GM12878 (cell line): ENCODE data around the gene COPS7A. TPM values are rescaled to one million over a fixed set of nuclear protein-coding genes. Genes with fewer than 3 reads are reported as not detected.
A peak's percentile ranks its signal among the peaks of the same experiment; 100 is the strongest.

Source experiments
- ATAC-seq: fragments of 200-7000 bp; cut with Tn5 transposase; 3 replicates; pipeline ENCODE4 v1.9.1; 2020; ENCODE audit warnings: mild to moderate bottlenecking, moderate library complexity
- BruUV-seq: library from RNA; stranded (reverse); fragments of 400-500 nt; replicated peaks from 2 replicates; lab custom pipeline; 2021; lab: Mats Ljungman, UMichigan
- CTCF ChIA-PET: fragments of 300-600 bp; sonication (Branson Sonifier 250); formaldehyde crosslinking; extraction: SDS; loops from one replicate; lab custom pipeline; 2021; ENCODE audit warnings: inconsistent platforms; lab: Yijun Ruan, JAX
- POLR2A ChIA-PET: fragments of 350-600 bp; formaldehyde crosslinking; extraction: SDS; loops from one replicate; lab custom pipeline; 2021; ENCODE audit warnings: inconsistent platforms; lab: Charles Lee
- RAD21 ChIA-PET: fragments of 300-600 bp; sonication (Branson Sonifier 250); formaldehyde crosslinking; loops from one replicate; lab custom pipeline; 2023; ENCODE audit warnings: antibody characterized with exemption; ENCODE audit not compliant: unreplicated experiment; lab: Charles Lee
- SMC1A ChIA-PET: fragments of 300-600 bp; sonication (Branson Sonifier 250); formaldehyde crosslinking; loops from one replicate; lab custom pipeline; 2023; ENCODE audit not compliant: unreplicated experiment, uncharacterized antibody; lab: Charles Lee
- DNase-seq: peaks from one replicate; pipeline ENCODE4 v3.0.0-alpha.2; 2011; ENCODE audit warnings: low read depth, low spot score
- FAIRE-seq: peaks from 3 replicates; lab custom pipeline; 2011; peaks lifted over from hg19 to GRCh38; lab: Jason Lieb, UNC
- H2AFZ ChIP-seq: 2 replicates; pipeline ENCODE4 v1.6.0; 2011; ENCODE audit warnings: low read depth, low read length, control low read depth; ENCODE audit not compliant: control insufficient read depth
- H3K27ac ChIP-seq: 2 replicates; pipeline ENCODE4 v1.5.1; 2011; ENCODE audit warnings: control low read depth; ENCODE audit not compliant: control insufficient read depth, insufficient read depth
- H3K27me3 ChIP-seq, 2 experiments: replicated peaks in 1 of 2; 2 replicates each; pipeline versions ENCODE4 v1.6.0 to v1.6.1; 2011; ENCODE audit warnings: low read length in 1 of 2; ENCODE audit not compliant: control insufficient read depth in 2 of 2, insufficient read depth in 2 of 2
- H3K36me3 ChIP-seq, 2 experiments: 2 replicates each; pipeline ENCODE4 v1.5.1; 2011; ENCODE audit warnings: low read length in 1 of 2; ENCODE audit not compliant: control insufficient read depth in 2 of 2, insufficient read depth in 2 of 2
- H3K4me1 ChIP-seq: 2 replicates; pipeline ENCODE4 v1.6.1; 2011; ENCODE audit warnings: mild to moderate bottlenecking, low read length, moderate library complexity, mixed read lengths; ENCODE audit not compliant: control insufficient read depth, insufficient read depth
- H3K4me2 ChIP-seq: 2 replicates; pipeline ENCODE4 v1.6.0; 2011; ENCODE audit warnings: control low read depth; ENCODE audit not compliant: control insufficient read depth, insufficient read depth
- H3K4me3 ChIP-seq: fragments of 200-600 bp; sonication (generic); 2 replicates; pipeline ENCODE4 v1.5.1; 2016
- H3K79me2 ChIP-seq: 2 replicates; pipeline ENCODE4 v1.6.0; 2011; ENCODE audit warnings: low read length; ENCODE audit not compliant: control insufficient read depth, insufficient read depth
- H3K9ac ChIP-seq: 2 replicates; pipeline ENCODE4 v1.8.0; 2011; ENCODE audit warnings: low read length, control low read depth, mixed read lengths; ENCODE audit not compliant: control insufficient read depth, insufficient read depth
- H3K9me3 ChIP-seq: replicated peaks from 3 replicates; pipeline ENCODE4 v1.5.1; 2011; ENCODE audit warnings: mild to moderate bottlenecking, low read length; ENCODE audit not compliant: control insufficient read depth, insufficient read depth
- H4K20me1 ChIP-seq: 2 replicates; pipeline ENCODE4 v1.6.0; 2011; ENCODE audit not compliant: control insufficient read depth, insufficient read depth
- HCFC1 ChIP-seq: fragments of 150-350 bp; IDR thresholded peaks from 2 replicates; pipeline ENCODE4 v1.6.1; 2014; ENCODE audit warnings: low read length
- NBN ChIP-seq: fragments of 450-650 bp; IDR thresholded peaks from 2 replicates; pipeline ENCODE4 v1.6.1; 2016
- NRF1 ChIP-seq: conservative IDR thresholded peaks from 2 replicates; pipeline ENCODE4 v1.6.1; 2011; ENCODE audit warnings: mild to moderate bottlenecking, low read depth, low read length, improper control_type of control experiment
- RBBP5 ChIP-seq: fragments of 200-600 bp; sonication (generic); conservative IDR thresholded peaks from 2 replicates; pipeline ENCODE4 v1.6.1; 2016
- RELA ChIP-seq: fragments of 450-650 bp; IDR thresholded peaks from 2 replicates; pipeline ENCODE4 v1.8.0; 2014; ENCODE audit warnings: borderline replicate concordance; ENCODE audit not compliant: partially characterized antibody
- SIX5 ChIP-seq: IDR thresholded peaks from 2 replicates; pipeline ENCODE4 v1.6.1; 2011; ENCODE audit warnings: mild to moderate bottlenecking, low read depth, low read length, moderate library complexity; ENCODE audit not compliant: severe bottlenecking
- SUZ12 ChIP-seq: fragments of 200-600 bp; sonication (generic); IDR thresholded peaks from one replicate; pipeline ENCODE4 v1.6.1; 2018; ENCODE audit warnings: antibody characterized with exemption, mild to moderate bottlenecking; ENCODE audit not compliant: unreplicated experiment
- ZBTB40 ChIP-seq: fragments of 450-650 bp; IDR thresholded peaks from 2 replicates; pipeline ENCODE4 v1.6.1; 2016; ENCODE audit warnings: mild to moderate bottlenecking, moderate library complexity, borderline replicate concordance
- WGBS: methylation state at CpG from one replicate; pipeline ENCODE4 v1.1.6; 2016; ENCODE audit warnings: low lambda C conversion rate; ENCODE audit not compliant: insufficient replicate concordance, insufficient coverage; ENCODE audit errors: missing lambda C conversion rate; 5-methylcytosine and 5-hydroxymethylcytosine counted together
- in situ Hi-C: fragments of 300-500 bp; cut with MboI; formaldehyde crosslinking; loops from 9 replicates; pipeline ENCODE4 v1.14.3; 2018; ENCODE audit warnings: mixed read lengths
- intact Hi-C: fragments of 100-400 bp; cut with micrococcal nuclease; formaldehyde crosslinking; loops from one replicate; pipeline ENCODE4 v1.14.2; 2022; ENCODE audit not compliant: unreplicated experiment
- polyA plus RNA-seq, 11 experiments: library from polyadenylated mRNA; depleted of rRNA in 4 of 11; unstranded in 6 of 11; stranded (reverse) in 5 of 11; fragments of >200 nt; fragmentation: Nextera tagmentation in 4 of 11; fragmentation: Illumina TruSeq in 1 of 11; extraction: Ambion mirVana in 4 of 11; extraction: Trizol in 1 of 11; gene quantifications; 1 replicate in 1 of 11; 2 replicates in 10 of 11; pipeline versions ENCODE4 v1.2.1 to v1.2.3, GENCODE V29; 2011 to 2016; ENCODE audit warnings: inconsistent platforms in 2 of 11, missing spikeins in 2 of 11, low read depth in 1 of 11
- total RNA-seq, 4 experiments: library from RNA; depleted of rRNA in 3 of 4; stranded (reverse); fragments of >200 nt in 3 of 4; fragmentation: Illumina TruSeq in 1 of 4; extraction: Trizol in 1 of 4; gene quantifications; 2 replicates each; pipeline versions ENCODE4 v1.2.1 to v1.2.3, GENCODE V29; 2013 to 2021

Gene COPS7A
- total and polyA plus RNA-seq, 10 of the 15 experiments (the other 5 are each of a cell fraction or from before 2014, with no cell fraction given), result 25.7 to 74.0 (median 51.9) TPM

- intact Hi-C loops (no loop called here), in situ Hi-C loops (no loop called here)
- ChIA-PET CTCF (interaction anchor here (1.1 to 10.9 kb wide), 4 partner anchors 8 to 76 kb away, joined by 3 to 221 read pairs (median 7); partner anchors contain the start of genes LAG3 and PTMS), RAD21 (interaction anchor here (1.5 to 1.7 kb wide), 2 partner anchors 14 to 22 kb away, joined by 3 read pairs; no protein-coding TSS in a partner anchor), POLR2A (interaction anchor here (1.2 to 2.1 kb wide), 5 partner anchors 8 to 72 kb away, joined by 4 to 7 read pairs (median 4); partner anchors contain the start of gene PTMS), SMC1A (interaction anchor here (1.2 to 1.9 kb wide), 4 partner anchors 10 to 35 kb away, joined by 3 to 7 read pairs (median 4); no protein-coding TSS in a partner anchor)
- no peaks in the 10 kb centered on the region for H3K36me3 ChIP-seq
- H3K9ac ChIP-seq, result no peak overlapping the region
- BruUV-seq, result no TSS peak
- peak overlapping the region; percentile 60 for H2AFZ ChIP-seq
- H3K27ac ChIP-seq, result no peak overlapping the region
- WGBS, result 64% methylated on average over 9 of the region's 9 CpGs
- H3K9me3 ChIP-seq, result no peaks in the 10 kb centered on the region
- no peak overlapping the region; the same call in 1 of the 2 replicates for H3K4me2 ChIP-seq
- DNase-seq (no peak), FAIRE-seq (no peak), ATAC-seq (peak; percentile 46)
- H3K4me1 ChIP-seq, result peaks cover 12% of the 10 kb centered on the region
- H3K27me3 ChIP-seq, result no peaks in the 10 kb centered on the region
- H4K20me1 ChIP-seq, result no peaks in the 10 kb centered on the region
- TF ChIP-seq HCFC1 (no peak), NBN (0 out of 2 replicates have a peak, but pooled peaks have one; percentile 27), RELA (no peak), NRF1 (no peak), ZBTB40 (no peak), SIX5 (no peak), RBBP5 (no peak), SUZ12 (no peak)
- H3K79me2 ChIP-seq, result no peaks in the 10 kb centered on the region
- H3K4me3 ChIP-seq, result no peak overlapping the region
These were observed 34.8 kb downstream of the COPS7A start for GRCh38 chr12:6758506-6759095.
